Measurements from ENCODE around the gene CSTB. TPM values are rescaled to one million over a fixed set of nuclear protein-coding genes. Genes with fewer than 3 reads are reported as not detected.

Gene CSTB
- total RNA-seq, 1 donor from 2014 or later, result 56.5 TPM

DNA sequence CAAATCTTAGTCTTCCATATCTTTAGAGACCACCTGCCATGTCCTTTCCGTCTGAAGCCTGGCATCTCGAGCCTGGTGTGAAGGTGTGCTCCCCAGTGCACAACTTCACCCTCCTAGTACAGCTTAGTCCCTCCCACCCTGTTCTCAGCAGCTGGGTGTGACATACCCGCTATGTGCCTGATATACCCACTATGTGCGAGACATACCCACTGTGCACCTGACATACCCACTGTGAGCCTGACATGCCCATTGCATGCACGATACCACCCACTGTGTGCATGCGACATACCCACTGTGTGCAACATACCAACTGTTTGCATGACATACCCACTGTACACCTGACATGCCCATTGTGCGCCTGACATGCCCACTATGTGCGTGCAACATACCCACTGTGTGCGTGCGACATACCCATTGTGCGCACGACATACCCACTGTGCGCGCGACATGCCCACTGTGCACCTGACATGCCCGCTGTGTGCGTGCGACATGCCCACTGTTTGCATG lies 10.2 kb upstream of the CSTB start:
- no peak overlapping the region for H3K4me3 Mint-ChIP-seq (ENCODE audit: unreplicated experiment)
- DNase-seq (ENCODE audit: low spot score), result no peak
- peaks cover 1% of the 10 kb centered on the region for H3K36me3 Mint-ChIP-seq (ENCODE audit: low read depth)
- H3K4me1 Mint-ChIP-seq (ENCODE audit: low read depth), result peaks cover 12% of the 10 kb centered on the region
- H3K9me3 Mint-ChIP-seq (ENCODE audit: low read depth), result no peaks in the 10 kb centered on the region
- no peak overlapping the region for H3K27ac Mint-ChIP-seq (ENCODE audit: unreplicated experiment)
- H3K27me3 Mint-ChIP-seq (ENCODE audit: low read depth), result no peaks in the 10 kb centered on the region
- TF ChIP-seq CTCF (IDR thresholded peaks at IDR 0.05), result no peak

DNA sequence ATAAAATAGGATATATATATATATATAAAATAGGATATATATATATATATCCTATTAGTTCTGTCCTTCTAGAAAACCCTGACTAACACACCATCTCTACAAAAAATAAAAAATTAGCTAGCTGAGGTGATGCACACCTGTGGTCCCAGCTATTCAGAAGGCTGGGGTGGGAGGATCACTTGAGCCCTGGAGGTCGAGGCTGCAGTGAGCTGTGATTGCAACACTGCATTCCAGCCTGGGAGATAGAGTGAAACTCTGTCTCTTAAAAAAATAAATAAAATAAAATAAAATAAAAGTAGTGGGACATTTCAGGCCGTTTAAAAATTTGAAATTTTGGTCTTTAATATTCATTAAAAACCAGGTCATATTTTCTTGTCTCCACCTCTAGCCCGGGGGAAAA lies 9.0 kb upstream of the CSTB start:
- H3K9me3 Mint-ChIP-seq (ENCODE audit: low read depth), result no peaks in the 10 kb centered on the region
- no peaks in the 10 kb centered on the region for H3K36me3 Mint-ChIP-seq (ENCODE audit: low read depth)
- DNase-seq (ENCODE audit: low spot score), result no peak
- TF ChIP-seq CTCF (IDR thresholded peaks at IDR 0.05), result no peak
- H3K27ac Mint-ChIP-seq (ENCODE audit: unreplicated experiment), result no peak overlapping the region
- H3K4me1 Mint-ChIP-seq (ENCODE audit: low read depth), result peaks cover 4% of the 10 kb centered on the region
- no peak overlapping the region for H3K4me3 Mint-ChIP-seq (ENCODE audit: unreplicated experiment)
- no peaks in the 10 kb centered on the region for H3K27me3 Mint-ChIP-seq (ENCODE audit: low read depth)

DNA sequence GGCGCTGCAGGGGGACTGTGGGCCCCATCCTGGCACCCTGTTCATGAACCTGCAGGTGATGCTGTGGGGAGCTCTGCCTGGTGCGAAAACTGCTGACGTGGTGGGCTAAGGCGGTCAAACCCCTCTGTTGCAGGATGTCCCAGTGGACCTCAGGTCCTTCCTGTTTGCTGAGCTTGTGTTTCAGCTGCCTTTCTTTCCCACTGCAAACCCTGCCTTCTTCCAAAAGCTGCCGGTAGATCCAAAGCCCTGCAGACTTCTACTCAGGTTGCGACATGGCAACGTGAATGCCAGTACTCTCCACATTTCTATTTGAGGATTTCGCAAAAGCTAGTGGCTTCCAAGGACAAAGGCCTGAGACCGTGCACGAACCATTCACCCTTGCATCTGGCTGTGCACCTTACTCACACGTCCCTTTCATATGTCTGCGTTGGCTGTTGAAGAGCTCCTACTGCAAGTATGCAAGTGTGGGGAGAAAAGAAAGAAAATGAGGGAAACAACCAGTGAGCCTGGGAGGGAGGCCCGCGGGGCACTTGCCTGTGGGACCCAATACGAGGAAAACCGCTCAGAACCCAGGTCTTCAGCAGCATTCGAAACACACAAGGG lies 7.1 kb upstream of the CSTB start:
- Mint-ChIP-seq H3K4me1 (ENCODE audit: low read depth) (peaks cover 8% of the 10 kb centered on the region), H3K9me3 (ENCODE audit: low read depth) (no peaks in the 10 kb centered on the region), H3K36me3 (ENCODE audit: low read depth) (no peaks in the 10 kb centered on the region), H3K27ac (ENCODE audit: unreplicated experiment) (no peak overlapping the region), H3K4me3 (ENCODE audit: unreplicated experiment) (no peak overlapping the region), H3K27me3 (ENCODE audit: low read depth) (no peaks in the 10 kb centered on the region)
- no peak for TF ChIP-seq CTCF (IDR thresholded peaks at IDR 0.05)
- no peak for DNase-seq (ENCODE audit: low spot score)

DNA sequence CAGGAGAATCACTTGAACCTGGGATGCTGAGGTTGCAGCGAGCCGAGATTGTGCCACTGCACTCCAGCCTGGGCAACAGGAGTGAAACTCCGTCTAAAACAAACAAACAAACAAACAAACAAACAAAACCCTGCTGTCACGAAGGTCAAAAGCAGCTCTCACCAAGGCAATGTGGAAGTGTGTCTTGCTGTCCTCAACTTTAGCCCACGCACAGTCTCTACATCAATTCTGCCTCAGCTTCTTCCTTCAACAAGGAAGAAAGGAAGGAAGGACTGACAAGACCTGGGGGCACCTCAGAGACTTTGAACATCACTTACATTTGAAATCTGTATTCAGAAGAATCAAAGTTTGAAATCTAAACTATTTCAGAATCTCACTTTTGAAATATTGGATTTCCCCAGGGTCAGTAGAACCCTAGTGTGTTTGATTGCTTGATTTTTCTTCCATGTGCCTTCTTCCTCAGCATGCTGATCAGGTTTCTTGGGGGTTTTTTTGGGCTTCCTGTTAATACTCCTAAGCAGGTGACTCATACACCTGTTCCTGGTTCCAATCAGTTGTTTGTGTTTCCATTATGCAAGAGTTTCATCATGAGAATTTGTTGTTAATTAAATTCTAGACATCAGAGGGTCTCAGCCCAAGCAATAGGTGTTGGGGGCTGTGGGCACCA lies 6.5 kb upstream of the CSTB start:
- TF ChIP-seq CTCF (IDR thresholded peaks at IDR 0.05), result no peak
- no peaks in the 10 kb centered on the region for H3K9me3 Mint-ChIP-seq (ENCODE audit: low read depth)
- no peak overlapping the region for H3K4me3 Mint-ChIP-seq (ENCODE audit: unreplicated experiment)
- no peak for DNase-seq (ENCODE audit: low spot score)
- H3K4me1 Mint-ChIP-seq (ENCODE audit: low read depth), result peaks cover 8% of the 10 kb centered on the region
- H3K27me3 Mint-ChIP-seq (ENCODE audit: low read depth), result no peaks in the 10 kb centered on the region
- H3K36me3 Mint-ChIP-seq (ENCODE audit: low read depth), result no peaks in the 10 kb centered on the region
- H3K27ac Mint-ChIP-seq (ENCODE audit: unreplicated experiment), result no peak overlapping the region

- H3K4me3 Mint-ChIP-seq (ENCODE audit: unreplicated experiment), result no peak overlapping the region
- H3K9me3 Mint-ChIP-seq (ENCODE audit: low read depth), result no peaks in the 10 kb centered on the region
- no peak for DNase-seq (ENCODE audit: low spot score)
- peaks cover 8% of the 10 kb centered on the region for H3K4me1 Mint-ChIP-seq (ENCODE audit: low read depth)
- no peaks in the 10 kb centered on the region for H3K27me3 Mint-ChIP-seq (ENCODE audit: low read depth)
- H3K27ac Mint-ChIP-seq (ENCODE audit: unreplicated experiment), result no peak overlapping the region
- no peaks in the 10 kb centered on the region for H3K36me3 Mint-ChIP-seq (ENCODE audit: low read depth)
- TF ChIP-seq CTCF (IDR thresholded peaks at IDR 0.05), result no peak
Observed at GRCh38 chr21:43781846-43782245, 5.7 kb upstream of the CSTB start.

All from chondrocyte (in vitro differentiated cells).